Upper lobe of left lung (tissue), 6 donors: ENCODE measurements around the gene DNAI1. TPM values are rescaled to one million over a fixed set of nuclear protein-coding genes. Genes with fewer than 3 reads are reported as not detected.

Experiments
- ATAC-seq, 2 donors: fragments of 200-7000 bp; cut with Tn5 transposase; one replicate each; pipeline ENCODE4 v1.9.1; 2022; ENCODE audit warnings: mild to moderate bottlenecking in 2 of 2, moderate library complexity in 2 of 2; ENCODE audit not compliant: low FRiP score in 2 of 2
- DNase-seq, 2 donors: peaks; one replicate each; pipeline ENCODE4 v3.0.0-alpha.2; 2019 to 2020
- H3K27ac ChIP-seq, 4 donors: fragments of 200-600 bp; sonication (generic); one replicate each; pipeline ENCODE4 v1.5.1; 2016 to 2019
- H3K27me3 ChIP-seq, 4 donors: fragments of 200-600 bp; sonication (generic); one replicate each; pipeline ENCODE4 v1.5.1; 2017 to 2019
- H3K36me3 ChIP-seq, 4 donors: fragments of 200-600 bp; sonication (generic); one replicate each; pipeline ENCODE4 v1.5.1; 2016 to 2019
- H3K4me1 ChIP-seq, 4 donors: fragments of 200-600 bp; sonication (generic); one replicate each; pipeline ENCODE4 v1.5.1; 2018 to 2019
- H3K4me3 ChIP-seq, 4 donors: fragments of 200-600 bp; sonication (generic); one replicate each; pipeline ENCODE4 v1.5.1; 2017 to 2019; ENCODE audit warnings: mild to moderate bottlenecking in 2 of 4, moderate library complexity in 1 of 4
- H3K9me3 ChIP-seq, 4 donors: fragments of 200-600 bp; sonication (generic); one replicate each; pipeline ENCODE4 v1.5.1; 2018 to 2019
- EP300 ChIP-seq, 4 donors: sonication (generic); formaldehyde crosslinking; IDR thresholded peaks; one replicate each; pipeline ENCODE4 v1.5.1; 2017; ENCODE audit warnings: antibody characterized with exemption in 4 of 4, control low read depth in 2 of 4
- POLR2A ChIP-seq, 4 donors: fragments of 450-650 bp; IDR thresholded peaks; one replicate each; pipeline ENCODE4 v1.5.1; 2016 to 2017; ENCODE audit warnings: antibody characterized with exemption in 4 of 4, mild to moderate bottlenecking in 2 of 4
- POLR2AphosphoS5 ChIP-seq, 2 donors: sonication (generic); formaldehyde crosslinking; IDR thresholded peaks; one replicate each; pipeline ENCODE4 v1.5.1; 2017; ENCODE audit warnings: antibody characterized with exemption in 2 of 2
- WGBS, 2 donors: methylation state at CpG; one replicate each; pipeline ENCODE4 v1.1.5; 2017 to 2018; 5-methylcytosine and 5-hydroxymethylcytosine counted together
- small RNA-seq, 4 donors: library from RNA; depleted of rRNA; stranded (forward); fragments of <200 nt; gene quantifications; one replicate each; pipeline ENCODE3, GENCODE V24; 2016
- total RNA-seq, 6 donors: library from RNA; depleted of rRNA in 4 of 6; stranded (reverse); fragments of >200 nt in 4 of 6; gene quantifications; one replicate each; pipeline versions ENCODE4 v1.1.0 to v1.2.1, GENCODE V29; 2016 to 2021
- TF ChIP-seq, protein P1 (sequence below), 6 experiments: fragments of 450-650 bp in 4 of 6; fragments of 200-600 bp in 2 of 6; sonication (generic) in 2 of 6; IDR thresholded peaks; one replicate each; pipeline ENCODE4 v1.5.1; 2016 to 2019; ENCODE audit warnings: antibody characterized with exemption in 6 of 6
- donor health status: DM: no; HTN: no; CAD: no; lungs with moderate emphysema.
- donor health status: DM: no; HTN: yes; CAD: no; lungs with severe emphysema.

DNAI1 gene
- total RNA-seq, 6 donors from 2014 or later: 0.37 to 39.8 (median 9.7) TPM

- H3K36me3 ChIP-seq: no peaks in the 10 kb centered on the region
- no peak for DNase-seq
- no peak for ATAC-seq
Measured at GRCh38 chr9:34570376-34570775, 111.8 kb downstream of the DNAI1 start.

More at GRCh38 chr9:34570376-34570775, 111.8 kb downstream of the DNAI1 start:
- H3K4me1 ChIP-seq: no peaks in the 10 kb centered on the region
- TF ChIP-seq, protein P1, sequence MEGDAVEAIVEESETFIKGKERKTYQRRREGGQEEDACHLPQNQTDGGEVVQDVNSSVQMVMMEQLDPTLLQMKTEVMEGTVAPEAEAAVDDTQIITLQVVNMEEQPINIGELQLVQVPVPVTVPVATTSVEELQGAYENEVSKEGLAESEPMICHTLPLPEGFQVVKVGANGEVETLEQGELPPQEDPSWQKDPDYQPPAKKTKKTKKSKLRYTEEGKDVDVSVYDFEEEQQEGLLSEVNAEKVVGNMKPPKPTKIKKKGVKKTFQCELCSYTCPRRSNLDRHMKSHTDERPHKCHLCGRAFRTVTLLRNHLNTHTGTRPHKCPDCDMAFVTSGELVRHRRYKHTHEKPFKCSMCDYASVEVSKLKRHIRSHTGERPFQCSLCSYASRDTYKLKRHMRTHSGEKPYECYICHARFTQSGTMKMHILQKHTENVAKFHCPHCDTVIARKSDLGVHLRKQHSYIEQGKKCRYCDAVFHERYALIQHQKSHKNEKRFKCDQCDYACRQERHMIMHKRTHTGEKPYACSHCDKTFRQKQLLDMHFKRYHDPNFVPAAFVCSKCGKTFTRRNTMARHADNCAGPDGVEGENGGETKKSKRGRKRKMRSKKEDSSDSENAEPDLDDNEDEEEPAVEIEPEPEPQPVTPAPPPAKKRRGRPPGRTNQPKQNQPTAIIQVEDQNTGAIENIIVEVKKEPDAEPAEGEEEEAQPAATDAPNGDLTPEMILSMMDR (IDR thresholded peaks at IDR 0.05): no peak
- TF ChIP-seq EP300 (IDR thresholded peaks at IDR 0.05) (no peak), POLR2A (IDR thresholded peaks at IDR 0.05) (no peak), POLR2AphosphoS5 (IDR thresholded peaks at IDR 0.05) (no peak)
- H3K27ac ChIP-seq: no peak overlapping the region
- H3K4me3 ChIP-seq: no peak overlapping the region
- peaks cover 0 to 2% (median 0%) of the 10 kb centered on the region in 4 donors for H3K27me3 ChIP-seq
- 70 to 72% methylated on average over 10 to 11 of the region's 11 CpGs for WGBS, 2 donors
- no peaks in the 10 kb centered on the region for H3K9me3 ChIP-seq

Small RNAs within 50 kb of the gene (small RNA-seq; reads per million reads assigned to genes)
- 0 reads per million in 4 donors for gene RN7SKP24

Other genes starting within 250 kb of the DNAI1 start
- gene KIF24, start 129.5 kb upstream of the DNAI1 start, total RNA-seq: 1 to 10 TPM in 5 of 6 donors, under 1 TPM in 1; 0.72 to 3.2 (median 1.6) TPM
- 10 to 100 TPM in 4 of 6 donors, 1 to 10 TPM in 2; 4.2 to 17.8 (median 11.2) TPM for gene NUDT2, start 129.2 kb upstream of the DNAI1 start, total RNA-seq
- gene MYORG, start 81.9 kb upstream of the DNAI1 start, total RNA-seq: 10 to 100 TPM in 2 of 6 donors, 1 to 10 TPM in 4; 2.1 to 11.6 (median 7.4) TPM
- gene FAM219A, start 235 bp upstream of the DNAI1 start, total RNA-seq: 10 to 100 TPM; 10.0 to 33.0 (median 15.2) TPM
- 1 to 10 TPM in 1 of 6 donors, under 1 TPM in 2, not detected in 3; 0.40 to 1.4 (median 0.71) TPM for gene ENHO, start 64.2 kb downstream of the DNAI1 start, total RNA-seq
- gene CNTFR, start 130.9 kb downstream of the DNAI1 start, total RNA-seq: 1 to 10 TPM in 2 of 6 donors, under 1 TPM in 3, not detected in 1; 0.30 to 3.3 (median 0.69) TPM
- gene RPP25L, start 153.3 kb downstream of the DNAI1 start, total RNA-seq: 10 to 100 TPM; 16.5 to 27.0 (median 21.7) TPM
- 10 to 100 TPM; 26.2 to 92.6 (median 68.1) TPM for gene DCTN3, start 161.7 kb downstream of the DNAI1 start, total RNA-seq
- gene ARID3C, start 170.3 kb downstream of the DNAI1 start, total RNA-seq: not detected
- gene SIGMAR1, start 179.0 kb downstream of the DNAI1 start, total RNA-seq: 10 to 100 TPM; 26.7 to 52.9 (median 43.0) TPM
- gene GALT, start 187.9 kb downstream of the DNAI1 start, total RNA-seq: 100 to 1,000 TPM in 1 of 6 donors, 10 to 100 TPM in 5; 33.4 to 141 (median 44.3) TPM
- 10 to 100 TPM; 14.5 to 49.2 (median 23.7) TPM for gene IL11RA, start 193.4 kb downstream of the DNAI1 start, total RNA-seq
- gene CCL27, start 203.9 kb downstream of the DNAI1 start, total RNA-seq: 10 to 100 TPM in 1 of 6 donors, not detected in 5; 32.5 TPM
- 1 to 10 TPM in 3 of 6 donors, not detected in 3; 2.0 to 5.2 (median 5.2) TPM for gene CCL19, start 232.5 kb downstream of the DNAI1 start, total RNA-seq